ENCODE measurements around the gene SGPL1. TPM values are rescaled to one million over a fixed set of nuclear protein-coding genes. Genes with fewer than 3 reads are reported as not detected.

The SGPL1 gene
- total and polyA plus RNA-seq, 5 experiments from 2014 or later = 10.7 to 36.1 (median 16.7) TPM

DNA sequence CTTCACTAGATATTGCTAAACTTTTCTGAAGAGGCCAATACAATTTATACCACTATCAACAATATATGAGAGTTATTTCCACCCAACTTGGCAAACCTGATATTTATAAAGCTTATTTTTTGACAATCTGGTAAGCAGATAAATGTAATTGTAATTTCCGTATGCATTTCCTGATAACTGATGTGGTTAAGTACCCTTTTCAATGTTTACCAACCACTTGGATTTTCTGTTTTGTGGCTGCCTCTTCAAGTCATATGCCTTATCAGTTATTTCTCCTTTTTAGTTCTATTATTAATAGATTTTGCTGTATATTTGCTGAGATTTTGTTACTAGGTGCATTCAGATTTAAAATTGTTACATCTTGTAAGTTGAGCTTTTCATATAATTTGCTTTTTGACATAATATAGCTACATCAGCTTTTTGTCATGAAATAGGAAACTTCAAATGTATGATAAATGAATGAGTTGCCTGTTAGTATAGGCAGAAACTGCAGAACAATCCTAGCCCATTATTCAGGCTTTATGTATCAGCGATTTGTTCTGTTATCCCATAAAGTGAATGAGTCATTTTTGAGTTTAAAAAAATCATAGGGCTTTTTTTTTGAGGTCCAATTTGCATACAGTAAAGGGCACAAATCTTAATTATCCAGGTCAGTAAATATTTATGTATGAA, 11.5 kb downstream of the SGPL1 start:
- peaks cover 7 to 18% (median 10%) of the 10 kb centered on the region in 4 donors for H3K4me1 Mint-ChIP-seq
- no peak overlapping the region for H3K27ac Mint-ChIP-seq
- H3K27me3 Mint-ChIP-seq = no peaks in the 10 kb centered on the region

GRCh38 chr10:70828923-70829322, 13.2 kb downstream of the SGPL1 start:
- Mint-ChIP-seq H3K9me3 (no peaks in the 10 kb centered on the region), H3K27me3 (no peaks in the 10 kb centered on the region), H3K36me3 (peaks cover 0 to 63% (median 19%) of the 10 kb centered on the region in 3 donors), H3K27ac (no peak overlapping the region), H3K4me1 (peaks cover 13 to 26% (median 22%) of the 10 kb centered on the region in 4 donors), H3K4me3 (no peak overlapping the region)
- ATAC-seq = no peak
- DNase-seq = no peak
- POLR2A ChIA-PET = no interaction called here

More for the DNA sequence above, 11.5 kb downstream of the SGPL1 start:
- Mint-ChIP-seq H3K4me3 (no peak overlapping the region), H3K36me3 (peaks cover 0 to 66% (median 20%) of the 10 kb centered on the region in 3 donors), H3K9me3 (no peaks in the 10 kb centered on the region)
- POLR2A ChIA-PET = no interaction called here
- no peak for DNase-seq
- no peak for ATAC-seq

DNA sequence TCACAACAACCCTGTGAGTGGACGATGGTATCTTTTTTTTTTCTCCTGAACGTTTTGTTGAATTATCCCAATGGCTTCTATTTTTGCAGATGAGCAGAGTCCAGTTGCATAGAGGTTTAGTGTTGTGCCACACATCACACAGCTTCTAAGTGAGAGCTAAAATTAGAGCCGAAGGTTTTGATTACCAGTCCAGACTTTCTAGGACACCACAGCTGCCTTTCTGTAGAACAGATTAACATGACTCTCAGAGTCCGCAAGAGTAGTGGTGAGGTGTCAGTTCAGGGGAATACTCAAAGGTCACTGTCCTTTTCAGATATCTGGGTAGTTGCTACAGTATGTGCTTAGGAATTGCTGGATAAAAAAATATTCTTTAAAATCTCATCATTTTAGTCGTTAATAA, 13.8 kb downstream of the SGPL1 start:
- peaks cover 0 to 64% (median 22%) of the 10 kb centered on the region in 3 donors for H3K36me3 Mint-ChIP-seq
- POLR2A ChIA-PET = no interaction called here
- no peaks in the 10 kb centered on the region for H3K9me3 Mint-ChIP-seq
- peaks cover 15 to 31% (median 25%) of the 10 kb centered on the region in 4 donors for H3K4me1 Mint-ChIP-seq
- ATAC-seq (no peak), DNase-seq (no peak)
- H3K4me3 Mint-ChIP-seq = no peak overlapping the region
- H3K27me3 Mint-ChIP-seq = no peaks in the 10 kb centered on the region
- no peak overlapping the region for H3K27ac Mint-ChIP-seq

GRCh38 chr10:70830164-70830563, 14.4 kb downstream of the SGPL1 start:
- POLR2A ChIA-PET = no interaction called here
- Mint-ChIP-seq H3K4me1 (peaks cover 15 to 31% (median 26%) of the 10 kb centered on the region in 4 donors), H3K36me3 (peaks cover 0 to 64% (median 28%) of the 10 kb centered on the region in 3 donors), H3K4me3 (no peak overlapping the region), H3K27ac (no peak overlapping the region), H3K27me3 (no peaks in the 10 kb centered on the region), H3K9me3 (no peaks in the 10 kb centered on the region)
- ATAC-seq (no peak), DNase-seq (no peak)

DNA sequence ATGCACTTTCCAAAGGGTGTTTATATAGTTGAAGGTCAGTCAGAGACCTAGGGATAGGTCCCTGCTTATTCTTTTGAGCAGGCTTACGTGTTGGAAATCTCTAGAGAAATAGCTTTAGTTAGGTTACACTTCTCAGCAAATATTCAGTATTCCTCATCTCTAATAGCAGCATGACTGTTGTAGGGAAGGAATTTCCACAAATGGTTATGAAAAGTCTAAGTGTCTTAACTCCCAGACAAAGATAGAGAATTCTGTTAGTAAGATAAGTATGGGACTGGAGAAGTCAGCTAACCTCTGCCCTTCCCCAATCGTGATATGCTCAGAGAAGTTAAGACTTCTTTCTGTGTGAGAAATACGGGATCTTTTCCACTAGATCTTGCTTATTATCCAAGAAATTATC, 16.5 kb downstream of the SGPL1 start:
- Mint-ChIP-seq H3K27ac (no peak overlapping the region), H3K4me3 (no peak overlapping the region), H3K4me1 (peaks cover 12 to 37% (median 21%) of the 10 kb centered on the region in 4 donors), H3K36me3 (peaks cover 4 to 55% (median 36%) of the 10 kb centered on the region in 3 donors), H3K27me3 (no peaks in the 10 kb centered on the region), H3K9me3 (peaks cover 0 to under 1% (median 0%) of the 10 kb centered on the region in 9 donors)
- DNase-seq (no peak), ATAC-seq (no peak)
- POLR2A ChIA-PET = no interaction called here

- peaks cover 11 to 37% (median 20%) of the 10 kb centered on the region in 4 donors for H3K4me1 Mint-ChIP-seq
- H3K9me3 Mint-ChIP-seq = peaks cover 0 to 8% (median 2%) of the 10 kb centered on the region in 9 donors
- H3K27ac Mint-ChIP-seq = no peak overlapping the region
- H3K27me3 Mint-ChIP-seq = no peaks in the 10 kb centered on the region
- POLR2A ChIA-PET = no interaction called here
- H3K36me3 Mint-ChIP-seq = peaks cover 10 to 56% (median 44%) of the 10 kb centered on the region in 3 donors
- ATAC-seq (no peak), DNase-seq (no peak)
- no peak overlapping the region for H3K4me3 Mint-ChIP-seq
These were observed 17.2 kb downstream of the SGPL1 start for GRCh38 chr10:70832852-70833528.

DNA sequence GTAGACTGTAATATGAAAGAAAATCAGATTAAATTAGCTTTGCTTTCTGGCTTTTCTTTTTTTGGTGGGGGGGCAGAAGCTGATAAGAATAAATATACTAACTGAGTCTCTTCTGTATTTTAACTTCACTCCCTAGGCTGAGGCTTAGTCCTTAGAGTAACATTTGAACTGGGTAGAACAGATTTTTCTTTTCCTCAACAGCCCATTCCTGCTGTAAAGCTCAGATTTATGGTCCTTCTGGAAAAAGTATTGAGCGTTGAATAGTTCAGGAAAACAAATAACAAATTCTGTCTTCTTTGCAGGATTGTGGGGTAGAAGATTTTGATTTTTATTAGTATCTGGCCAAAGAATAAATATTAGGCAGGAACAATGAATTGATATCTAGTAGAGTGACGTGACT, 17.9 kb downstream of the SGPL1 start:
- Mint-ChIP-seq H3K9me3 (peaks cover 0 to 9% (median 2%) of the 10 kb centered on the region in 9 donors), H3K4me1 (peaks cover 16 to 37% (median 23%) of the 10 kb centered on the region in 4 donors), H3K4me3 (no peak overlapping the region), H3K27me3 (no peaks in the 10 kb centered on the region), H3K36me3 (peaks cover 10 to 60% (median 49%) of the 10 kb centered on the region in 3 donors), H3K27ac (no peak overlapping the region)
- no peak for ATAC-seq
- POLR2A ChIA-PET = no interaction called here
- DNase-seq = no peak

- ATAC-seq (no peak), DNase-seq (no peak)
- H3K27me3 Mint-ChIP-seq = no peaks in the 10 kb centered on the region
- H3K4me3 Mint-ChIP-seq = no peak overlapping the region
- H3K36me3 Mint-ChIP-seq = peaks cover 10 to 60% (median 48%) of the 10 kb centered on the region in 3 donors
- peaks cover 16 to 37% (median 23%) of the 10 kb centered on the region in 4 donors for H3K4me1 Mint-ChIP-seq
- POLR2A ChIA-PET = no interaction called here
- no peak overlapping the region for H3K27ac Mint-ChIP-seq
- H3K9me3 Mint-ChIP-seq = peaks cover 0 to 9% (median 2%) of the 10 kb centered on the region in 9 donors
These were observed 18.3 kb downstream of the SGPL1 start for GRCh38 chr10:70834021-70834420.

DNA sequence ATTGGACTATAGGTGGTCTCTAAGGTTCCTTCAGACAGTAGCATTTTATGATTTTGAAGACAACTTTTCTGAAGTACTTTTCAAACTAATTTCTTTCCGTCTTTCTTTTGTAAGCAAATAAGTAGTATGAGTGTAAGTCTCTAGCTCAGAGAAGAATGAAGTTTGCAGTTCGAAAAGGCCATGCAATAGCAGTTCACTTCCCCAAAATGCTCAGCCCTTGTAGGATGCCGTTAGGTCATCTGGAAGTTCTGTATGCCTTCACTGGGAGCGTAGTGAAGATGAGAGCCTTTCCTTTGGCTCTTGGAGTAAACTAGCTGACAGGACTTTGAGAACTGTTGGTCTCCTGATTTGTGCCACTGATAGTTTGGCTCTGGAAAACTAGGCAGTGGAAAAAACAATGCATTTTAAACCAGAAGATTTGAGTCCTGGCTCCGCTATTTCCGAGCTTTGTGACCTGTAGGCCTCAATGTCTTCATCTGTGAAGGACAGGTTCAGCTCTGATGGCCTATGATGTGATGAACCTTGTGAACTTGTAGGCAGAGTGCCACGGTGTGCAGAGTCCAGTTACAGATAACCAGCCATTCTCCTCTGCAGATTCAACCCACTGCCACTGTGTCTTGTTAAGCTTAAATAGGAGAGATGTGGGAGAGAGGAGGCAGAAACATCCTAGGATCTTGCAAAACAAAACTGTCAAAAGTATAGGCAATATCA, 18.8 kb downstream of the SGPL1 start:
- peaks cover 0 to 9% (median 2%) of the 10 kb centered on the region in 9 donors for H3K9me3 Mint-ChIP-seq
- DNase-seq = no peak
- peaks cover 13 to 37% (median 23%) of the 10 kb centered on the region in 4 donors for H3K4me1 Mint-ChIP-seq
- no peak for ATAC-seq
- H3K36me3 Mint-ChIP-seq = peaks cover 10 to 55% (median 46%) of the 10 kb centered on the region in 3 donors
- no peaks in the 10 kb centered on the region for H3K27me3 Mint-ChIP-seq
- H3K27ac Mint-ChIP-seq = no peak overlapping the region
- no peak overlapping the region for H3K4me3 Mint-ChIP-seq
- POLR2A ChIA-PET = no interaction called here

DNA sequence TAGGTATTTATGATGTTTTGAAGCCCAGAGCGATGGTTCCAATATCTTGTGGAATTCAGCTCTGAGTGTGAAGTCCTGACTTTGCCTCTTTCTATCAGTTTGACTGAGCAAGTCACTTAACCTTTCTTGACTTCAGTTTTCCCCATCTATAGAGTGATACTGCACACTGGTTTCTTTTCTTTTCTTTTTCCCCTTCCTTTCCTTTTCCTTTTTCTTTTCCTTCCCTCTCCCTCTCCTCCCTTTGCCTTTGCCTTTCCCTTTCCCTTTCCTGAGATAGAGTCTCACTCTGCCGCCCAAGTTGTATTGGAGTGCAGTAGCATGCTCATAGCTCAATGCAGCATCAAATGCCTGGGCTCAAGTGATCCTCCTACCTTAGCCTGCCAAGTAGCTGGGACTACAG, 20.6 kb downstream of the SGPL1 start:
- H3K27ac Mint-ChIP-seq = no peak overlapping the region
- peaks cover 17 to 40% (median 29%) of the 10 kb centered on the region in 4 donors for H3K4me1 Mint-ChIP-seq
- H3K36me3 Mint-ChIP-seq = peaks cover 10 to 57% (median 48%) of the 10 kb centered on the region in 3 donors
- H3K27me3 Mint-ChIP-seq = no peaks in the 10 kb centered on the region
- no peak overlapping the region for H3K4me3 Mint-ChIP-seq
- DNase-seq (no peak), ATAC-seq (no peak)
- POLR2A ChIA-PET = no interaction called here
- peaks cover 0 to 9% (median 2%) of the 10 kb centered on the region in 9 donors for H3K9me3 Mint-ChIP-seq

- ATAC-seq = no peak
- no peak for DNase-seq
- Mint-ChIP-seq H3K4me3 (no peak overlapping the region), H3K9me3 (peaks cover 0 to 9% (median 2%) of the 10 kb centered on the region in 9 donors), H3K27ac (no peak overlapping the region), H3K4me1 (peaks cover 18 to 44% (median 27%) of the 10 kb centered on the region in 4 donors), H3K36me3 (peaks cover 10 to 65% (median 48%) of the 10 kb centered on the region in 3 donors), H3K27me3 (no peaks in the 10 kb centered on the region)
- POLR2A ChIA-PET = no interaction called here
These were observed 21.9 kb downstream of the SGPL1 start for GRCh38 chr10:70837660-70838059.

GRCh38 chr10:70838270-70838805, 22.6 kb downstream of the SGPL1 start:
- Mint-ChIP-seq H3K9me3 (peaks cover 0 to 9% (median 2%) of the 10 kb centered on the region in 9 donors), H3K4me1 (peaks cover 18 to 37% (median 24%) of the 10 kb centered on the region in 4 donors), H3K36me3 (peaks cover 10 to 71% (median 48%) of the 10 kb centered on the region in 3 donors), H3K27me3 (no peaks in the 10 kb centered on the region), H3K27ac (no peak overlapping the region), H3K4me3 (no peak overlapping the region)
- POLR2A ChIA-PET = no interaction called here
- ATAC-seq = no peak
- DNase-seq = no peak

All from naive thymus-derived CD8-positive, alpha-beta T cell (primary cell).